SK-N-MC (cell line): ENCODE data around the gene SWSAP1.
A peak's percentile ranks its signal among the peaks of the same experiment; 100 is the strongest.
"Not testable (repeated sequence)": the region's sequence is repeated elsewhere in the genome, so short reads cannot be mapped to it uniquely, and the experiment has no call there.

Experiments used
- DNase-seq: peaks from one replicate; pipeline ENCODE4 v3.0.0-alpha.2; 2011; ENCODE audit warnings: low read depth, low spot score
- H3K27ac ChIP-seq: fragments of 200-600 bp; sonication (generic); 2 replicates; pipeline ENCODE4 v1.5.1; 2016; ENCODE audit warnings: mixed run types
- H3K36me3 ChIP-seq: fragments of 200-600 bp; sonication (generic); 2 replicates; pipeline ENCODE4 v1.6.1; 2017; ENCODE audit warnings: antibody characterized with exemption, low read length, mixed read lengths; ENCODE audit not compliant: insufficient read depth
- H3K4me3 ChIP-seq: fragments of 200-600 bp; sonication (generic); 2 replicates; pipeline ENCODE4 v1.5.1; 2016
- H3K9ac ChIP-seq: fragments of 200-600 bp; sonication (generic); 2 replicates; pipeline ENCODE4 v1.8.0; 2017; ENCODE audit warnings: mixed run types, mixed read lengths; ENCODE audit not compliant: insufficient read length
- H3K9me3 ChIP-seq: fragments of 200-600 bp; sonication (generic); 2 replicates; pipeline ENCODE4 v1.6.1; 2017; ENCODE audit warnings: low read depth, mild to moderate bottlenecking, antibody characterized with exemption, low read length, moderate library complexity, mixed read lengths
- EZH2 ChIP-seq: fragments of 200-600 bp; sonication (generic); IDR thresholded peaks from one replicate; pipeline ENCODE4 v1.6.1; 2017; ENCODE audit warnings: antibody characterized with exemption
- FOXP2 ChIP-seq: optimal IDR thresholded peaks from 2 replicates; pipeline ENCODE3; 2011; ENCODE audit warnings: mild to moderate bottlenecking, moderate library complexity; ENCODE audit not compliant: insufficient read depth; ENCODE audit errors: extremely low read length, control extremely low read depth
- POLR2AphosphoS5 ChIP-seq: IDR thresholded peaks from 2 replicates; pipeline ENCODE4 v1.6.1; 2012; ENCODE audit warnings: mild to moderate bottlenecking, low read depth, low read length, borderline replicate concordance

The SWSAP1 gene, protein sequence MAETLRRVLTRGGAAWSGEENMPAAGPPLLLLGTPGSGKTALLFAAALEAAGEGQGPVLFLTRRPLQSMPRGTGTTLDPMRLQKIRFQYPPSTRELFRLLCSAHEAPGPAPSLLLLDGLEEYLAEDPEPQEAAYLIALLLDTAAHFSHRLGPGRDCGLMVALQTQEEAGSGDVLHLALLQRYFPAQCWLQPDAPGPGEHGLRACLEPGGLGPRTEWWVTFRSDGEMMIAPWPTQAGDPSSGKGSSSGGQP

DNA sequence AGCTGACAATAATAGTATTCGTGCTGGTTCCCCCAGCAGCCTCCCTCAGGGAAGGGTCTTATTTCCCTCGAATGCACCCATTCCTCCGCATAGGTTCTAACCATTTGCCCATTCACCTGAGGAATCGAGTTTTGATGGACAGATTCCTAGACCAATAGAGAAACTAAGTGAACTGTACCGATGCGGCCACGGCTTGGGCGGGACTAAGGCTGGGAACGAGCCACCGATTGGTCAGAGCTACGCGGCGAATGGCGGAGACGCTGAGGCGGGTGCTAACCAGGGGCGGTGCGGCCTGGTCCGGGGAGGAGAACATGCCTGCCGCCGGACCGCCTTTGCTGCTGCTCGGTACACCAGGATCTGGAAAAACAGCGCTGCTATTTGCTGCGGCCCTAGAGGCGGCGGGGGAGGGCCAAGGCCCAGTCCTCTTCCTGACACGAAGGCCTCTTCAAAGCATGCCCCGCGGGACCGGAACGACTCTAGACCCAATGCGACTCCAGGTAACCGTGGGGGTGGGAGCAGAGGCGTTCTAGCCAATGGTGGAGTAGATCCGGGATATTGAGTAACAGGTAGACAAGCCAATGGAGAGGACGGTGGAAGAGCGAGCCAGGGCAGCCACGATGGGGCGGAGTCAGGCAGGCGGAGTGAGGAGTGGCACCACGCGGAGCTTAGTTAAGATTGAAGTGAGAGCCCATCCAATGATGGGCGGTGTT is at the start of gene SWSAP1:
Gene SWSAP1 (plus strand): TSS at position 234 of the 710 bp plus-strand sequence. CDS start 15 bp downstream, at position 249.
- H3K9ac ChIP-seq: peak within 1 kb of the TSS; percentile 92
- H3K4me3 ChIP-seq: peak within 1 kb of the TSS; percentile 92
- TF ChIP-seq FOXP2: peak; percentile 6
- TF ChIP-seq EZH2: no peak
- peak; percentile 66; the same call in 1 of the 2 replicates for TF ChIP-seq POLR2AphosphoS5
- H3K36me3 ChIP-seq: peaks cover 6% of the 10 kb centered on the region; the same call in 1 of the 2 replicates
- peak within 1 kb of the TSS; percentile 94 for H3K27ac ChIP-seq
- no peaks in the 10 kb centered on the region for H3K9me3 ChIP-seq
- peak; percentile 98 for DNase-seq

DNA sequence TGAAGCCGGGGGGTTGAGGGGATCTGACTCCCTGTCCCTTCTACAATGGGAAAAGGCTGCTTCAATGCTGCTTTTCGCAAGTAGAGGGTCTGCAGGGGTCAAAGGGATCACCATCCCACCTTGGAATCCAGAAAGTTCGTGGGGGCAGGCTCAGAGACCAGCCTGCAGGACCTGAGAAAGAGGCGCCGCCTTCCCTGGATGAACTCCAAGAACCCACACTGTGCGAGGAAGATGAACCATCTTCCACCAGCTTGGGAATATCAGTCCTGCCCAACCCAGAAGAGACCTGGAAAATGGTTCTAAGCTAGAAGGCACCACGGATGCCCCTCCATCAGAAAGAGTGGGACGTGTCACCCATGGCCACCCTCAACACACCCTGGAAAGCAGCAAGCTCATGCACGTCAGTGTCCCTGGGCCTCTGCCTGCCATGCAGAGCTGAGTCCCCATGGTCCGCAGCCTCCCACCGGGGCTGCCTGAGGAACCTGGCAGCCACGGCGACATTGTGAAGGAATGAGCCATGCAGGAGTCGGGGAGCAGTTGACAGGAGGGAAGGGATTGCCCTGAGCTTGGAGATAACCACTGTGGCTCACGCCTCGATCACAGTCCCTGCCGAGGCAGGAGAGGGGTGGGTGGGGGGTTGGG is 49.6 kb upstream of the SWSAP1 start:
- no peaks in the 10 kb centered on the region for H3K9me3 ChIP-seq
- H3K36me3 ChIP-seq: no peaks in the 10 kb centered on the region
- peak overlapping the region; percentile 59 for H3K4me3 ChIP-seq
- H3K27ac ChIP-seq: peak overlapping the region; percentile 90
- H3K9ac ChIP-seq: no peak overlapping the region
- TF ChIP-seq POLR2AphosphoS5 (no peak), FOXP2 (no peak), EZH2 (no peak)
- DNase-seq: no peak

DNA sequence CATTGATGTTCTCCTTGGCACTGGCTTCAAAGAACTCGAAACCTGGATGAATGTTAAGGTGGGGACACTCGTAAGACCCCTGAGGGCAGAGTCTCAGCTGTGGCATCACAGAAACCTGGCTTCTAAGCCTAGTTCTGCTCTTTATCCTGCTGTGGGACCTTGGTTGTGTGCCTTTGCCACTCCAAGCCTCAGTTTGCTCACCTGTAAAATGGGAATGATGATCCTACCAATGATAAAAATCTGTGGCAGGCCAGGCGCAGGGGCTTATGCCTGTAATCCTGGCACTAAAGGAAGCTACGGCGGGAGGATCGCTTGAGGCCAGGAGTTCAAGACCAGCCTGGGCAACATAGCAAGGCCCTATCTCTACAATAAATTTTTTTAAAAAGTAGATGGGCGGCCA is 48.9 kb upstream of the SWSAP1 start:
- H3K27ac ChIP-seq: no peak overlapping the region
- H3K9ac ChIP-seq: no peak overlapping the region
- no peaks in the 10 kb centered on the region for H3K9me3 ChIP-seq
- TF ChIP-seq FOXP2 (no peak), EZH2 (no peak), POLR2AphosphoS5 (no peak)
- no peak for DNase-seq
- H3K36me3 ChIP-seq: no peaks in the 10 kb centered on the region
- H3K4me3 ChIP-seq: no peak overlapping the region

DNA sequence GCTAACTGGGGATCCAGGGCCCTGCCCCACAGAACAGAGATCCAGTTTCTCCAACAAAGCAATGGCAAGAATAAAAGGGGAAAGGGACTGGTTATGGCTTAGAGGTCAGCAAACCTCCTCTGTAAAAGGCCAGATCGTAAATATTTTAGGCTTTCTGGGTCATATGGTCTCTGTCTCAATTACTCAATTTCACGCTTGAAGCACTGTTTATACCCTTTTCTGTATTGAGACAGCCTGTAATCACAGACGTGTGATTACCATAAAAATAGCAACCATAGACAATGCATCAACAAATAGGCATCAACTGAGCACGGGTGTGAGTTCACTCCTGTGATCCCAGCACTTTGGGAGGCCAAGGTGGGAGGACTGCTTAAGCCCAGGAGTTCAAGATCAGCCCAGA is 44.3 kb upstream of the SWSAP1 start:
- no peak overlapping the region; the same call in 1 of the 2 replicates for H3K27ac ChIP-seq
- H3K36me3 ChIP-seq: peaks cover 2% of the 10 kb centered on the region; the same call in 1 of the 2 replicates
- no peak overlapping the region for H3K9ac ChIP-seq
- no peak for DNase-seq
- H3K9me3 ChIP-seq: no peaks in the 10 kb centered on the region
- no peak overlapping the region for H3K4me3 ChIP-seq
- no peak for TF ChIP-seq EZH2
- TF ChIP-seq FOXP2: no peak
- TF ChIP-seq POLR2AphosphoS5: no peak

DNA sequence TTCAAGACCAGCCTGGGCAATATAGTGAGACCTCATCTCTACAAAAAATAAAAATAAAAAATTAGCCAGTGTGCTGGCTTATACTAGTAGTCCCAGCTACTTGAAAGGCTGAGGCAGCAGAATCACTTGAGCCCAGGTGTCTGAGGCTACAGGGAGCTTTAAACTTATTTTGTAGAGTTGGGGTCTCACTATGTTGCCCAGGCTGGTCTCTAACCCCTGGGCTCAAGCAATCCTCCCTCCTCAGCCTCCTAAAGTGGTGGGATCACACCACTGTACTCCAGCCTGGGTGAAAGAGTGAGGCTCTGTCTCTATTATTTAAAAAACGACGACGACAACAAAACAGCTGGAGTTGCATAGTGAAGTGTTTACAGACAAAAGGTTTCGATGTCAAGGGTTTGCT is 43.0 kb upstream of the SWSAP1 start:
- no peak for TF ChIP-seq EZH2
- no peak for TF ChIP-seq POLR2AphosphoS5
- no peak for TF ChIP-seq FOXP2
- Histone ChIP-seq H3K9me3 (no peaks in the 10 kb centered on the region), H3K27ac (no peak overlapping the region), H3K4me3 (no peak overlapping the region), H3K9ac (no peak overlapping the region), H3K36me3 (peaks cover 11% of the 10 kb centered on the region; the same call in 1 of the 2 replicates)
- no peak for DNase-seq

DNA sequence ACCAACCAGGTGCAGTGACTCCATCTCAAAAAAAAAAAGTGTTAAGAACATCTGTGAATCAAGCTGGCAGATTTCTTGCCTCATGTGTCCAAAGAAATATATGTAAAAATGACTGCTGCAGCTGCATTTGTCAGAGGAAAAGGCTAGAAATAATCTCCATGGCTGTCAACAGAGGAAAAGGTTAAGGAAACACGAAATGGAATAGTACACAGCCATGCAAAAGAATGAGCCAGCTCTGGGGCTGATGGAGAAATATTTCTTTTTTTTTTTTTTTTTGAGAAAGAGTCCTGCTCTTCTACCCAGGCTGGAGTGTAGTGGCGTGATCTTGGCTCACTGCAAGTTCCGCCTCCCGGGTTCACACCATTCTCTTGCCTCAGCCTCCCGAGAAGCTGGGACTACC is 41.6 kb upstream of the SWSAP1 start:
- DNase-seq: no peak
- no peaks in the 10 kb centered on the region for H3K9me3 ChIP-seq
- peaks cover 11% of the 10 kb centered on the region; the same call in 1 of the 2 replicates for H3K36me3 ChIP-seq
- no peak overlapping the region for H3K9ac ChIP-seq
- H3K27ac ChIP-seq: no peak overlapping the region
- no peak overlapping the region for H3K4me3 ChIP-seq
- TF ChIP-seq FOXP2 (no peak), EZH2 (no peak), POLR2AphosphoS5 (no peak)

DNA sequence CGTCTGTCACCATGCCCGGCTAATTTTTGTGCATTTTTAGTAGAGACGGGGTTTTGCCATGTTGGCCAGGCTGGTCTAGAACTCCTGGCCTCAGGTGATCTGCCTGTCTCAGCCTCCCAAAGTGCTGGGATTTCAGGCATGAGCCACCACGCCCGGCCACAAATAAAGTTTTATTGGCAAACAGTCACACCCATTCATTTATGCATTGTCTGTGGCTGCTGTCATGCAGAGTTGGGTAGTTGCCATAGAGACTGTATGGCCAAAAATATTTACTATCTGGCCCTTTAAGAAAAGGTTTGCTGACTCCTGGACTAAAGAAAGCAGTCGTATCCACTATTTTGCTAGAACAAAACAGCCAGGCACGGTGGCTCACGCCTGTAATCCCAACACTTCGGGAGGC is 40.6 kb upstream of the SWSAP1 start:
- not testable (repeated sequence) for DNase-seq, H3K27ac ChIP-seq, H3K4me3 ChIP-seq, H3K9me3 ChIP-seq, H3K9ac ChIP-seq
- H3K36me3 ChIP-seq: peaks cover 11% of the 10 kb centered on the region; the same call in 1 of the 2 replicates

DNA sequence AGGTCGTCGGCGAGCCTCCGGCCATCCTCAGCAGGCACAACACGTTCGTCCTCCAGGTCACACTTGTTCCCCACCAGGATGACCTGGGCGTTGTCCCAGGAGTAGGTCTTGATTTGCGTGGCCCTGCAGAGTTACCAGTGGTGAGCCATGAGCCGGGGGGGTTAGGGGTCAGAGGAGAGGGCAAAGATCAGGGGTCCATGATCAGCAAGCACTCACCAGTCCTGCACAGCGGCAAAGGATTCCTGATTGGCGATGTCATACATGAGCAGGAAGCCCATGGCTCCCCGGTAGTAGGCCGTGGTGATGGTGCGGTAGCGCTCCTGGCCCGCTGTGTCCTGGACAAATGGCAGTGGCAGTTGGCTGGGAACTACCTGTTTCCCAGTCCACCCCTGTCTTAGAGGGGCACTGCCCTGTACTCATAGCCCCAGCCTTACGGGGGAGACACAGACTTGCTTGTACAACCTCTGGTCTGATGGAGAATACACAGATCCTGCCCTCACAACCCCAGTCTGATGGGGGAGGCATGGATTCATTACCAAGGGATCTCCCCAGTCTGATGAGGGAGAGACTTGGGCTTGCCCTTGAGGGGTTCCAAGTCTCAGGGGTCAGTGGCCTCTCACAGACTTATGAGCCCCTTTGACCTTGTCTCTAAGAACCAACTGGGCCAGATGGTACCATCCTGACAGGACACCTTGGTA is 38.9 kb upstream of the SWSAP1 start:
- Histone ChIP-seq H3K9me3 (no peaks in the 10 kb centered on the region), H3K27ac (no peak overlapping the region), H3K4me3 (no peak overlapping the region), H3K9ac (no peak overlapping the region), H3K36me3 (peaks cover 11% of the 10 kb centered on the region; the same call in 1 of the 2 replicates)
- no peak for DNase-seq
- TF ChIP-seq FOXP2: no peak
- no peak for TF ChIP-seq EZH2
- no peak for TF ChIP-seq POLR2AphosphoS5
